OCI-LY3 (cell line): Measurements from ENCODE around the gene USP20.

Experiments used
- CTCF ChIP-seq: fragments of 200-600, 300-600 bp; sonication (generic); IDR thresholded peaks from 2 replicates; pipeline ENCODE4 v1.5.1; 2014; ENCODE audit warnings: antibody characterized with exemption, low read length, low read depth
- EZH2phosphoT487 ChIP-seq: fragments of 200-600 bp; shearing (Covaris generic); IDR thresholded peaks from 2 replicates; pipeline ENCODE4 v1.6.1; 2018; ENCODE audit warnings: antibody characterized with exemption, mixed run types, low read depth

- TF ChIP-seq CTCF (no peak), EZH2phosphoT487 (no peak)
Measured at GRCh38 chr9:129826759-129827158, 8.5 kb upstream of the USP20 start.
